ENCODE results near the gene CRIM1. TPM values are rescaled to one million over a fixed set of nuclear protein-coding genes. Genes with fewer than 3 reads are reported as not detected.

The CRIM1 gene
- total RNA-seq, 1 donor from 2014 or later, result 60.4 TPM

DNA sequence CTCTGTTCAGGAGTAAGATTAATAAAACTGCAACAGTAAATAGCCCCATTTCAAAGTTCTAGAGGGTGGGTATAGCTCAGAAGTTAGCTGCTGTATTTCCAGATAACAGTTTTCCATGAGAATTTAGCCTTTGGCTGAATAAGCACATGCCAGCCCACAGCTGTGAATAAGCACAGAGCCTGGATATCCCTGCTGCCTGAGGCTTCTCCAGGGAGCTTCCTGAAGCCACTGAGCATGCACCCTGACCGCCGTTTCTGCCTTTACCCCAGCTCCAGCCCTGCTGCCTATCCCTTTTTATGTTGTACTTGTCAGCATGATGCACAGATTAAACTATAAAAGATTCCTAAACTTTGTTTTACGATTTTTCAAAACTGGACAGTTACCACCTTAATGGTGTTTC lies 157.1 kb downstream of the CRIM1 start:
- TF ChIP-seq CTCF (IDR thresholded peaks at IDR 0.05), result no peak
- TF ChIP-seq POLR2A (IDR thresholded peaks at IDR 0.05), result no peak
- no peak for TF ChIP-seq POLR2AphosphoS5 (IDR thresholded peaks at IDR 0.05; ENCODE audit: insufficient read depth in 1 of 2, low read depth in 1 of 2)
- Histone ChIP-seq H3K9me3 (no peaks in the 10 kb centered on the region), H3K36me3 (peaks cover 0 to 56% of the 10 kb centered on the region in 2 donors), H3K4me1 (no peaks in the 10 kb centered on the region), H3K27ac (no peak overlapping the region), H3K4me3 (no peak overlapping the region), H3K27me3 (no peaks in the 10 kb centered on the region)
- intact Hi-C loops (cut with DNase I), result no loop called here
- no peak for DNase-seq (ENCODE audit: extremely low spot score in 2 of 2)

- Histone ChIP-seq H3K9me3 (no peaks in the 10 kb centered on the region), H3K36me3 (peaks cover 0 to 66% of the 10 kb centered on the region in 2 donors), H3K4me1 (no peaks in the 10 kb centered on the region), H3K27ac (no peak overlapping the region), H3K27me3 (no peaks in the 10 kb centered on the region), H3K4me3 (no peak overlapping the region)
- TF ChIP-seq POLR2AphosphoS5 (IDR thresholded peaks at IDR 0.05; ENCODE audit: insufficient read depth in 1 of 2, low read depth in 1 of 2), result no peak
- no peak for TF ChIP-seq CTCF (IDR thresholded peaks at IDR 0.05)
- no peak for TF ChIP-seq POLR2A (IDR thresholded peaks at IDR 0.05)
- intact Hi-C loops (cut with DNase I), result no loop called here
- no peak for DNase-seq (ENCODE audit: extremely low spot score in 2 of 2)
Observed at GRCh38 chr2:36513661-36514060, 158.1 kb downstream of the CRIM1 start.

- H3K27me3 ChIP-seq, result no peaks in the 10 kb centered on the region
- no peaks in the 10 kb centered on the region for H3K9me3 ChIP-seq
- H3K4me3 ChIP-seq, result no peak overlapping the region
- peaks cover 0 to 81% of the 10 kb centered on the region in 2 donors for H3K36me3 ChIP-seq
- no peaks in the 10 kb centered on the region for H3K4me1 ChIP-seq
- DNase-seq (ENCODE audit: extremely low spot score in 2 of 2), result no peak
- no peak overlapping the region for H3K27ac ChIP-seq
- intact Hi-C loops (cut with DNase I), result no loop called here
- TF ChIP-seq POLR2A (IDR thresholded peaks at IDR 0.05) (no peak), CTCF (IDR thresholded peaks at IDR 0.05) (no peak), POLR2AphosphoS5 (IDR thresholded peaks at IDR 0.05; ENCODE audit: insufficient read depth in 1 of 2, low read depth in 1 of 2) (no peak)
Observed at GRCh38 chr2:36515538-36515937, 160.0 kb downstream of the CRIM1 start.

GRCh38 chr2:36516136-36516870 lies 160.7 kb downstream of the CRIM1 start:
- intact Hi-C loops (cut with DNase I), result no loop called here
- H3K4me3 ChIP-seq, result no peak overlapping the region
- H3K9me3 ChIP-seq, result no peaks in the 10 kb centered on the region
- DNase-seq (ENCODE audit: extremely low spot score in 2 of 2), result no peak
- no peaks in the 10 kb centered on the region for H3K27me3 ChIP-seq
- peaks cover 0 to 85% of the 10 kb centered on the region in 2 donors for H3K36me3 ChIP-seq
- no peaks in the 10 kb centered on the region for H3K4me1 ChIP-seq
- no peak overlapping the region for H3K27ac ChIP-seq
- TF ChIP-seq POLR2A (IDR thresholded peaks at IDR 0.05) (no peak), POLR2AphosphoS5 (IDR thresholded peaks at IDR 0.05; ENCODE audit: insufficient read depth in 1 of 2, low read depth in 1 of 2) (no peak), CTCF (IDR thresholded peaks at IDR 0.05) (no peak)

- Histone ChIP-seq H3K4me1 (no peaks in the 10 kb centered on the region), H3K27me3 (no peaks in the 10 kb centered on the region), H3K36me3 (peaks cover 3 to 72% of the 10 kb centered on the region in 2 donors), H3K9me3 (no peaks in the 10 kb centered on the region), H3K4me3 (no peak overlapping the region), H3K27ac (no peak overlapping the region)
- no peak for TF ChIP-seq POLR2AphosphoS5 (IDR thresholded peaks at IDR 0.05; ENCODE audit: insufficient read depth in 1 of 2, low read depth in 1 of 2)
- no peak for TF ChIP-seq CTCF (IDR thresholded peaks at IDR 0.05)
- no peak for TF ChIP-seq POLR2A (IDR thresholded peaks at IDR 0.05)
- intact Hi-C loops (cut with DNase I), result no loop called here
- DNase-seq (ENCODE audit: extremely low spot score in 2 of 2), result no peak
Observed at GRCh38 chr2:36520431-36520830, 164.9 kb downstream of the CRIM1 start.

Data from vagina (tissue), 2 donors.